Suprapubic skin (tissue), 4 donors: ENCODE results near the gene SIDT1. TPM values are rescaled to one million over a fixed set of nuclear protein-coding genes. Genes with fewer than 3 reads are reported as not detected.

ENCODE experiments used
- DNase-seq, 2 donors: peaks; one replicate each; pipeline ENCODE4 v3.0.0-alpha.2; 2019; ENCODE audit warnings: low spot score in 2 of 2
- H3K27ac ChIP-seq: fragments of 200-600 bp; sonication (generic); one replicate; pipeline ENCODE4 v1.5.1; 2019
- H3K27me3 ChIP-seq: fragments of 200-600 bp; sonication (generic); one replicate; pipeline ENCODE4 v1.5.1; 2019
- H3K36me3 ChIP-seq: fragments of 200-600 bp; sonication (generic); one replicate; pipeline ENCODE4 v1.5.1; 2019
- H3K4me1 ChIP-seq: fragments of 200-600 bp; sonication (generic); one replicate; pipeline ENCODE4 v1.5.1; 2019
- H3K4me3 ChIP-seq: fragments of 200-600 bp; sonication (generic); one replicate; pipeline ENCODE4 v1.5.1; 2019; ENCODE audit warnings: mild to moderate bottlenecking
- H3K9me3 ChIP-seq: fragments of 200-600 bp; sonication (generic); one replicate; pipeline ENCODE4 v1.5.1; 2019
- CTCF ChIP-seq, 2 donors: fragments of 200-600 bp in 1 of 2; fragments of 450-650 bp in 1 of 2; sonication (generic) in 1 of 2; IDR thresholded peaks; one replicate each; pipeline ENCODE4 v1.5.1; 2016 to 2019; ENCODE audit warnings: antibody characterized with exemption in 2 of 2, mild to moderate bottlenecking in 1 of 2, moderate library complexity in 1 of 2
- EP300 ChIP-seq: sonication (generic); formaldehyde crosslinking; IDR thresholded peaks from one replicate; pipeline ENCODE4 v1.6.1; 2017; ENCODE audit warnings: antibody characterized with exemption
- POLR2A ChIP-seq, 2 donors: fragments of 450-650 bp; IDR thresholded peaks; one replicate each; pipeline ENCODE4 v1.6.1; 2017; ENCODE audit warnings: antibody characterized with exemption in 2 of 2, mild to moderate bottlenecking in 2 of 2, moderate library complexity in 2 of 2
- POLR2AphosphoS5 ChIP-seq, 3 donors: sonication (generic); formaldehyde crosslinking; IDR thresholded peaks; one replicate each; pipeline ENCODE4 v1.6.1; 2017; ENCODE audit warnings: antibody characterized with exemption in 3 of 3
- WGBS: methylation state at CpG from one replicate; pipeline ENCODE4 v1.1.5; 2018; 5-methylcytosine and 5-hydroxymethylcytosine counted together
- total RNA-seq, 4 donors: library from RNA; depleted of rRNA; stranded (reverse); fragments of >200 nt; gene quantifications; one replicate each; pipeline ENCODE4 v1.1.0, GENCODE V29; 2016

SIDT1 gene
- total RNA-seq, 4 donors from 2014 or later = 0.34 to 11.4 (median 2.2) TPM

- Histone ChIP-seq H3K36me3 (no peaks in the 10 kb centered on the region), H3K27ac (no peak overlapping the region), H3K4me3 (no peak overlapping the region), H3K4me1 (no peaks in the 10 kb centered on the region), H3K27me3 (peaks cover 3% of the 10 kb centered on the region), H3K9me3 (no peaks in the 10 kb centered on the region)
- WGBS = 80% methylated on average over 3 of the region's 3 CpGs
- DNase-seq = no peak
- TF ChIP-seq EP300 = no peak
- no peak for TF ChIP-seq POLR2AphosphoS5 (IDR thresholded peaks at IDR 0.05)
- no peak for TF ChIP-seq POLR2A (IDR thresholded peaks at IDR 0.05)
- TF ChIP-seq CTCF (IDR thresholded peaks at IDR 0.05) = no peak
These were observed 53.4 kb downstream of the SIDT1 start for GRCh38 chr3:113585720-113586119.

GRCh38 chr3:113588806-113589205 lies 56.5 kb downstream of the SIDT1 start:
- Histone ChIP-seq H3K36me3 (no peaks in the 10 kb centered on the region), H3K4me3 (no peak overlapping the region), H3K27ac (no peak overlapping the region), H3K9me3 (no peaks in the 10 kb centered on the region), H3K27me3 (no peaks in the 10 kb centered on the region), H3K4me1 (no peaks in the 10 kb centered on the region)
- 89% methylated on average over 2 of the region's 2 CpGs for WGBS
- DNase-seq = no peak
- TF ChIP-seq CTCF (IDR thresholded peaks at IDR 0.05) (no peak), EP300 (no peak), POLR2A (IDR thresholded peaks at IDR 0.05) (no peak)

- no peaks in the 10 kb centered on the region for H3K9me3 ChIP-seq
- no peak overlapping the region for H3K27ac ChIP-seq
- TF ChIP-seq POLR2AphosphoS5 (IDR thresholded peaks at IDR 0.05) (no peak), POLR2A (IDR thresholded peaks at IDR 0.05) (no peak), CTCF (IDR thresholded peaks at IDR 0.05) (no peak), EP300 (no peak)
- H3K36me3 ChIP-seq = no peaks in the 10 kb centered on the region
- H3K27me3 ChIP-seq = no peaks in the 10 kb centered on the region
- no peak overlapping the region for H3K4me3 ChIP-seq
- WGBS = 40% methylated on average over 1 of the region's 1 CpG
- H3K4me1 ChIP-seq = no peaks in the 10 kb centered on the region
- DNase-seq = no peak
These were observed 57.6 kb downstream of the SIDT1 start for GRCh38 chr3:113589971-113590370.

GRCh38 chr3:113590983-113591382 lies 58.6 kb downstream of the SIDT1 start:
- DNase-seq = no peak
- H3K9me3 ChIP-seq = no peaks in the 10 kb centered on the region
- no peak for TF ChIP-seq POLR2AphosphoS5 (IDR thresholded peaks at IDR 0.05)
- no peak for TF ChIP-seq CTCF (IDR thresholded peaks at IDR 0.05)
- TF ChIP-seq EP300 = no peak
- TF ChIP-seq POLR2A (IDR thresholded peaks at IDR 0.05) = no peak
- no peaks in the 10 kb centered on the region for H3K27me3 ChIP-seq
- WGBS = 50% methylated on average over 1 of the region's 1 CpG
- H3K4me1 ChIP-seq = no peaks in the 10 kb centered on the region
- H3K36me3 ChIP-seq = no peaks in the 10 kb centered on the region
- no peak overlapping the region for H3K27ac ChIP-seq
- no peak overlapping the region for H3K4me3 ChIP-seq

- Histone ChIP-seq H3K27ac (no peak overlapping the region), H3K27me3 (no peaks in the 10 kb centered on the region), H3K4me3 (no peak overlapping the region), H3K36me3 (no peaks in the 10 kb centered on the region), H3K9me3 (no peaks in the 10 kb centered on the region), H3K4me1 (no peaks in the 10 kb centered on the region)
- WGBS = 56% methylated on average over 2 of the region's 2 CpGs
- TF ChIP-seq POLR2AphosphoS5 (IDR thresholded peaks at IDR 0.05) (no peak), CTCF (IDR thresholded peaks at IDR 0.05) (no peak), EP300 (no peak), POLR2A (IDR thresholded peaks at IDR 0.05) (no peak)
- DNase-seq = no peak
These were observed 61.7 kb downstream of the SIDT1 start for GRCh38 chr3:113594066-113594465.
